Measurements from ENCODE around the gene SFXN3. TPM values are rescaled to one million over a fixed set of nuclear protein-coding genes. Genes with fewer than 3 reads are reported as not detected.
A peak's percentile ranks its signal among the peaks of the same experiment; 100 is the strongest.

Gene SFXN3
- total RNA-seq, 1 donor from 2014 or later, result 16.1 TPM

DNA sequence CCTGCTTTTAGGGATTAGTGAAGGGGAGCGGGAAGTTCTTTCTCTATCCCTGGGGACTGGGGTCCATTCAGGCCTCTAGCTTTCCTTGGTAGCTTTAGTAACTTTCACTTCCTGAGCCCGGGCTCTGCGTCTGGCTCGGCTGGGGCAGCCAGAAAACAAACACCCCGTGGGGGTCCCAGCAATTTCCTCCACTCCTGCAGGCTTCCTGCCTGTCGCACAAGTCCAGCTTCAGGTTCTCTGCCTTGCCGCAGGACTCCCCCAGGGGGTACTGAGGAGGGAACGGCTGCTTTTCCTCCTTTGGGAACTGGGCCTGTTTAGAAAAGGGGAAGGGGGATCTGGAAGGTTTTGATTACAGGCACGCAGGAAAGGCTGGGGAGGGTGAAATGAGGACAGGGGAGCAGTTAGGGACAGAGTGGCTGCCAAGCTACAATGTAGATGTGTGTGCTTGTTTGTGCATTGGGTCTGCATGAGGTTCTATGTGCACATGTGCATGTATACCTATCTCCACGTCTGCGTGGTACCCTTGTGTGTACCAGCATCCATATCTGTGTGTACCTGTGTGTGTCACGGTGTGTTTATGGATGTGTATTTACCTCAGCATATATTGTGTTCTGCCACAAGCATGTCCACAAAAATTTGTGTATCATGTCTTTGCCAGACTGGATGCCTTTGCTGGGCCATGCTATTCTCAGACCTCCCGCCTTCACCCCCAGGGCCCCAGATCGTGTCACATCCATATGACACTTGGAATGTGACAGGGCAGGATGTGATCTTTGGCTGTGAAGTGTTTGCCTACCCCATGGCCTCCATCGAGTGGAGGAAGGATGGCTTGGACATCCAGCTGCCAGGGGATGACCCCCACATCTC lies 32.7 kb downstream of the SFXN3 start:
- DNase-seq (ENCODE audit: low read depth) (no peak), FAIRE-seq (no peak)
- Histone ChIP-seq H3K27me3 (ENCODE audit: control insufficient read depth, insufficient read depth, low read length) (peaks cover 2% of the 10 kb centered on the region), H3K4me3 (ENCODE audit: low read depth, low read length) (no peak overlapping the region), H3K36me3 (ENCODE audit: control insufficient read depth, insufficient read depth, low read length) (no peaks in the 10 kb centered on the region)
- TF ChIP-seq, protein P1, sequence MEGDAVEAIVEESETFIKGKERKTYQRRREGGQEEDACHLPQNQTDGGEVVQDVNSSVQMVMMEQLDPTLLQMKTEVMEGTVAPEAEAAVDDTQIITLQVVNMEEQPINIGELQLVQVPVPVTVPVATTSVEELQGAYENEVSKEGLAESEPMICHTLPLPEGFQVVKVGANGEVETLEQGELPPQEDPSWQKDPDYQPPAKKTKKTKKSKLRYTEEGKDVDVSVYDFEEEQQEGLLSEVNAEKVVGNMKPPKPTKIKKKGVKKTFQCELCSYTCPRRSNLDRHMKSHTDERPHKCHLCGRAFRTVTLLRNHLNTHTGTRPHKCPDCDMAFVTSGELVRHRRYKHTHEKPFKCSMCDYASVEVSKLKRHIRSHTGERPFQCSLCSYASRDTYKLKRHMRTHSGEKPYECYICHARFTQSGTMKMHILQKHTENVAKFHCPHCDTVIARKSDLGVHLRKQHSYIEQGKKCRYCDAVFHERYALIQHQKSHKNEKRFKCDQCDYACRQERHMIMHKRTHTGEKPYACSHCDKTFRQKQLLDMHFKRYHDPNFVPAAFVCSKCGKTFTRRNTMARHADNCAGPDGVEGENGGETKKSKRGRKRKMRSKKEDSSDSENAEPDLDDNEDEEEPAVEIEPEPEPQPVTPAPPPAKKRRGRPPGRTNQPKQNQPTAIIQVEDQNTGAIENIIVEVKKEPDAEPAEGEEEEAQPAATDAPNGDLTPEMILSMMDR (IDR thresholded peaks at IDR 0.05; ENCODE audit: insufficient read depth, low read length, severe bottlenecking), result no peak

DNA sequence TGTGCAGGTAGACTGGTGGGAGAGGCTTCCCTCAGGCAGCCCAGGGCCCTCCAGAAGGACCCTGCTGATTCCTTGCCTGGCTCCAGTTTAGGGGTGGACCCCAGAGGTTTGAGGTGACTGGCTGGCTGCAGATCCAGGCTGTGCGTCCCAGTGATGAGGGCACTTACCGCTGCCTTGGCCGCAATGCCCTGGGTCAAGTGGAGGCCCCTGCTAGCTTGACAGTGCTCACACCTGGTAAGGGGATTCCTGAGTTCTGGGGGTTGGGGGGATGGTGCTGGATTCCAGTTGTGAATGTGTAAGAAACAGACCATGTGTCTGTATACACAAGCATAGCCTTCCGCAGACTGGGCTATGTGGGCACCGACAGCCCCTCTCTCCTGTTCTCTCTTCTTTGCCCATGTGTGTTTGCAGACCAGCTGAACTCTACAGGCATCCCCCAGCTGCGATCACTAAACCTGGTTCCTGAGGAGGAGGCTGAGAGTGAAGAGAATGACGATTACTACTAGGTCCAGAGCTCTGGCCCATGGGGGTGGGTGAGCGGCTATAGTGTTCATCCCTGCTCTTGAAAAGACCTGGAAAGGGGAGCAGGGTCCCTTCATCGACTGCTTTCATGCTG lies 33.5 kb downstream of the SFXN3 start:
- TF ChIP-seq, protein P1 (IDR thresholded peaks at IDR 0.05; ENCODE audit: insufficient read depth, low read length, severe bottlenecking), result no peak
- FAIRE-seq (no peak), DNase-seq (ENCODE audit: low read depth) (no peak)
- Histone ChIP-seq H3K4me3 (ENCODE audit: low read depth, low read length) (no peak overlapping the region), H3K27me3 (ENCODE audit: control insufficient read depth, insufficient read depth, low read length) (peaks cover 2% of the 10 kb centered on the region), H3K36me3 (ENCODE audit: control insufficient read depth, insufficient read depth, low read length) (no peaks in the 10 kb centered on the region)

DNA sequence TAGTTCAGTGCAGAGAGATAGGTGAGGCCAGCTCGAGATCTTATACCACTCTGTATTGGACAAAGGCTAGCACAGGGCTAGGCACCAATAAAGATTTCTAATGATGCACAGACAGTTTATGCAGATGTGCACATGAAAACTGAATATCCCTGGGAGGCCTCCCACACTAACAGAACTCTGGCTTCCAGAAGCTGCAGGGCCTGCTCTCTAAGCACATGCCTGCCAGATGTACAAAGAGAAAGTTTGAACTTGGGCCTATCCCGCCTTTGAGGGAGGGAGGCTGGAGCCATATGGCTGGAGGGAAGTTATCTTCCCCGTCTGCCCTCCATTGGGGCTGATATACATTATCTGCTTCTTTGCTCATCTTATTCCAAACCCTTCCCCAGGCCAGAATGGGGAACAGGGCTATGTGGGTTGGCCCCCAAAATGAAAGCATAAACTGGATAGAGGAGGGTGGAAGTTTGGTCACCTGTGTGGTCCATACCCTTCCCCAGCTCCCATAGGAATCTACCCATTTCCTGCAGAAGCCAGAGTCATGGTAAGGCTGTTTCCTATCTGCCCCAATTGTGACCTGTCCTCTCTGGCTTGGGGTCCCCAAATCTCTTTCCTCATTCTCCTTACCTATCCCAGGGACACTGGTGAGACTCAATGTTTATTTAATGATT lies 34.6 kb downstream of the SFXN3 start:
- Histone ChIP-seq H3K27me3 (ENCODE audit: control insufficient read depth, insufficient read depth, low read length) (peaks cover 2% of the 10 kb centered on the region), H3K4me3 (ENCODE audit: low read depth, low read length) (peak overlapping the region; percentile 51), H3K36me3 (ENCODE audit: control insufficient read depth, insufficient read depth, low read length) (no peaks in the 10 kb centered on the region)
- TF ChIP-seq, protein P1 (IDR thresholded peaks at IDR 0.05; ENCODE audit: insufficient read depth, low read length, severe bottlenecking), result no peak
- DNase-seq (ENCODE audit: low read depth) (no peak), FAIRE-seq (no peak)

DNA sequence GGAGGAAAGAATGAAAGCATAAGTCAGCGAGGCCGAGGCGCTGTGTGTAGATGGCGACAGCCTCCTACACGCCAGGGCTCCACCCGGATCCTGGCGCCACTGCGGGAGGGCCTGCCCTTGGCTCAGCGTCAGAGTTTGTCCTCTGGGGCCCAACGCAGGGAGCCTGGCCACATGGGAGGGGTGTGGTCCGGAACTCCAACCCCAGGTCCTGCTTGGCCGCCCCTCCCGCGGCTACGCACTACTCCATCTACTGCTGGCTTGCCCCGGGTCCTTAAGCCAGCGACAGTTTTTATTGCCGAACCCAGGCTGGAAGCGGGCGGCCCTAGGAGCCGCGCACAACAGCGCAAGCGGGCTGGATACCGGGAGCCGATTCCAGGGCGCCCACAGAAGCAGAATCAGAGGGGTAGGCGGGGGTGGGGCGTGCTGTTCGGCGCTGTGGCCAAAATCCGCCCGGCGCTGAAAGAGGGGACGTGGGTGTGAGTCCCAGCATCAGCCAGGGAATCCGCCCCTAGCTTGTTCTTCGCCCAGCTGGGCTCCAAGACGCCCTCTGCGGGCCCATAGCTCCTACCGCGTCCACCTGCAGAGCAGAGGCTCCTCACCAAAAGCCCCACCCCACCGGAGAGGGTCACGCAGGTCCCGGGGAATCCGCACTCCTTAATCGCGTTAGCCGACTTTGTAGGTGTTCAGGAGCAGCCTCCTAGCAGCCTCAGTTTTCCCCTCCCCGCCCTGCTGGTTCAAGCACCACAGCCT lies 35.3 kb downstream of the SFXN3 start:
- TF ChIP-seq, protein P1 (IDR thresholded peaks at IDR 0.05; ENCODE audit: insufficient read depth, low read length, severe bottlenecking), result peak; percentile 71
- Histone ChIP-seq H3K27me3 (ENCODE audit: control insufficient read depth, insufficient read depth, low read length) (peaks cover 2% of the 10 kb centered on the region), H3K4me3 (ENCODE audit: low read depth, low read length) (peak overlapping the region; percentile 51), H3K36me3 (ENCODE audit: control insufficient read depth, insufficient read depth, low read length) (no peaks in the 10 kb centered on the region)
- DNase-seq (ENCODE audit: low read depth) (peak; percentile 55), FAIRE-seq (no peak)

DNA sequence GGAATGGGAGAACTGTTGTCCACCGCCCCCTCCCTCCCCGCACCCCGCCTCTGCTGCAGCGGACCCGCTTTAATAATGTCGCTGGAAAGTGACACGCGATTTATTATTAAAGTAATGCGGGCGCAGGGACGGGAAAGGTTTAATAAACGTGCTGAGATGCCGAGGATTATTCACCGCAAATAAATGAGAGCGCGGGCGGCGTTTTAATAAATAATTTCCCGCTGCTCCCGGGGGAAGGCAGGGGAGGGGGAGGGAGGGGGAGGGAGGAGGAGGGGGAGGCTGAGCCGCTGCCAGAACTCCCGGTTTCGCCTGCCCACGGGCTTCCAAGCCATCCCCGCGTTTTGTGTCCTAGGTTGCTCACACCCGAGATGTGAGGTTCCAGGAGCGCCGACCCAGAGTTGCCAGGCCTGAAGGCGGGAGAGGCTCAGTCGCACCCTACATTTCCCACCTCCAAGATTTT lies 35.9 kb downstream of the SFXN3 start:
- Histone ChIP-seq H3K4me3 (ENCODE audit: low read depth, low read length) (peak overlapping the region; percentile 51), H3K36me3 (ENCODE audit: control insufficient read depth, insufficient read depth, low read length) (no peaks in the 10 kb centered on the region), H3K27me3 (ENCODE audit: control insufficient read depth, insufficient read depth, low read length) (peaks cover 2% of the 10 kb centered on the region)
- FAIRE-seq, result no peak
- TF ChIP-seq, protein P1 (IDR thresholded peaks at IDR 0.05; ENCODE audit: insufficient read depth, low read length, severe bottlenecking), result no peak
- no peak for DNase-seq (ENCODE audit: low read depth)

Measured in bronchial epithelial cell (primary cell).